ENCODE measurements around the gene ARID5B. TPM values are rescaled to one million over a fixed set of nuclear protein-coding genes. Genes with fewer than 3 reads are reported as not detected.

Gene ARID5B
- total and polyA plus RNA-seq, 5 donors from 2014 or later, result 58.1 to 169 (median 64.0) TPM

DNA sequence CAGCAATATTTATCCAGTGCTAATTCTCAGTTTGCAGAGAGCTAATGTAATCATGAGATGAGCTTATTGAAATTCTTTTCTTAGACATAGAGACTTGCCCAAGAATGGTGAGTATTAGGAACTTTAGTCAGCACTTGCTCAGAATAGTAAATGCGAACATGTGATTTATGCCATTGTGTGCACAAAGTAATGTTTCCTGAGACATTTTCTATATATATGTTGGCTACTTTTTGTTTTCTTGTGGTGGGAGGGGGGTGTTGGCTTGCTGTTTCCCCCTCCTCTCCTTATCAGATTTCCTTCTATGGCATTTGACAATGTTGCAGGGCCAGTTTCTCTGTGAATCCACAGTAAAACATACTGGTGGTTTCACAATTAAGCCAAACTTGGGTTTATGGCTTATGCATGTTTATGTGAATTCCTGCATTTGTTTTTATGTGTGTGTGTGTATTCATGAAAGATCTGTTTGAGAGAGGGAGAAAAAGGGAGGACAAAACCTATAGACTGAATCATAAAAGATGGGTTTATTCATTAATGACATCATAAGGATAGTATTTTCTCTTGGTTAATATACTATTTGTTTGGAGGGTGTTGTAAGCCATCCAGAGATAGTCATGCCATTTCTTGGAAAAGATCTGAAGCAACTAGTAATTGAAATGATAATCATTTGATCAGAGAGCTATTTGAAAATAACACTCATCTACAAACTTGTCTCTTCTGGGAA lies 36.3 kb downstream of the ARID5B start:
- no peaks in the 10 kb centered on the region for H3K27me3 ChIP-seq (ENCODE audit: control insufficient read depth, insufficient read depth, low read length)

DNA sequence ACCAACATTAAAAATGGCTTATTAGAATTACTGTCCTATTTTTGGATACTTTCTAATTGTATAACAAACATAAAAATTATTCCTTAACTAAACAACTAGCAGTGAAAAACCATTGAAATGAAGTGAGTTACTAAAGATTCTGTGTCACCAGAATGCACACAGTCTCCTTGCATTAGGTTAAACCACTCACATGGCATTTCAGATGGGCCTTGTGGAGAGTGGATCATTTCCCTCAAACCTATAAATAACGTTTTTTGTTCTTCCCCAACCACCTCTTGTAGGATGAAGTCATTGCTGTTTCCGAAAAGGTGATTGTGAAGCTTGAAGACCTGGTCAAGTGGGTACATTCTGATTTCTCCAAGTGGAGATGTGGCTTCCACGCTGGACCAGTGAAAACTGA lies 38.4 kb downstream of the ARID5B start:
- H3K27ac ChIP-seq (ENCODE audit: insufficient read depth, low read length, poor library complexity, severe bottlenecking), result peak overlapping the region; percentile 60
- no peaks in the 10 kb centered on the region for H3K27me3 Mint-ChIP-seq

More for the DNA sequence above, 36.3 kb downstream of the ARID5B start:
- Mint-ChIP-seq H3K36me3 (peaks cover 28% of the 10 kb centered on the region), H3K4me1 (peaks cover 63 to 93% (median 77%) of the 10 kb centered on the region in 4 donors), H3K4me3 (peak overlapping the region; percentile 2 to 53 (median 35)), H3K27me3 (no peaks in the 10 kb centered on the region), H3K9me3 (peaks cover 0 to 4% (median 0%) of the 10 kb centered on the region in 7 donors), H3K27ac (peak overlapping the region; percentile 67 to 95 (median 75))
- H3K4me1 ChIP-seq (ENCODE audit: control insufficient read depth, insufficient read depth, low read length, poor library complexity, severe bottlenecking), result peaks cover 66% of the 10 kb centered on the region
- H3K4me3 ChIP-seq (ENCODE audit: low read depth, low read length), result peak overlapping the region; percentile 60
- peaks cover 23% of the 10 kb centered on the region for H3K36me3 ChIP-seq (ENCODE audit: control insufficient read depth, insufficient read depth, low read length)
- DNase-seq (peak in 1 of 3 donors; percentile 46), ATAC-seq (ENCODE audit: low read depth in 2 of 2) (no peak)
- H3K27ac ChIP-seq (ENCODE audit: insufficient read depth, low read length, poor library complexity, severe bottlenecking), result peak overlapping the region; percentile 36
- H3K9me3 ChIP-seq (ENCODE audit: control insufficient read depth in 2 of 2, low read length in 2 of 2), result no peaks in the 10 kb centered on the region

DNA sequence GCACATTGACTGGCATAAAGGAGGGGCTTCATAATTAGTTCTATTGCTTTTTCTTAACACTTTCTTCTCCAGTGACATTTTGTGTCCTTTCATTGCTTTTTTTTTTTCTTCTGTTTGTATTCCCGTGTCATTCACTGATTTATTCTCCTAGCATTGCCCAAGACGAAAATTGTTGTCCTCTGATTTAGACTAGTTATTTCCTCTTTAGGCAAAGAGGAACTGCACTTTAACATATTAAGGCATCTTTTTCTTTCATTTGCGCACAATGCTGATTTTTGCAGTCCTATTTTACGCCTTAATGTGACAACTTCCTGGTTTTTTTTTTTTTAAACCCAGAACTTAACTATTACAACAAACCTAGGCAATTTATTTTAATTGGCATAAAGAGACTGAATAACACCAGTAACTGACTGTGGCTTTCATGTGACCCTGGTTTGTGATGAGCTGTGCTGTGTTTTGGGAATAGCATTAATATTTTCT lies 39.7 kb downstream of the ARID5B start:
- H3K27ac ChIP-seq (ENCODE audit: insufficient read depth, low read length, poor library complexity, severe bottlenecking), result peak overlapping the region; percentile 76
- peak overlapping the region; percentile 38 for H3K4me3 ChIP-seq (ENCODE audit: low read depth, low read length)
- H3K36me3 ChIP-seq (ENCODE audit: control insufficient read depth, insufficient read depth, low read length), result peaks cover 28% of the 10 kb centered on the region
- Mint-ChIP-seq H3K4me3 (peak overlapping the region; percentile 28 to 85 (median 68)), H3K9me3 (peaks cover 0 to 4% (median 0%) of the 10 kb centered on the region in 7 donors), H3K27ac (peak overlapping the region; percentile 29 to 94 (median 88)), H3K27me3 (no peaks in the 10 kb centered on the region), H3K36me3 (peaks cover 39% of the 10 kb centered on the region), H3K4me1 (peaks cover 60 to 85% (median 71%) of the 10 kb centered on the region in 4 donors)
- H3K4me1 ChIP-seq (ENCODE audit: control insufficient read depth, insufficient read depth, low read length, poor library complexity, severe bottlenecking), result peaks cover 67% of the 10 kb centered on the region
- H3K27me3 ChIP-seq (ENCODE audit: control insufficient read depth, insufficient read depth, low read length), result no peaks in the 10 kb centered on the region
- no peaks in the 10 kb centered on the region for H3K9me3 ChIP-seq (ENCODE audit: control insufficient read depth in 2 of 2, low read length in 2 of 2)
- DNase-seq (no peak), ATAC-seq (ENCODE audit: low read depth in 2 of 2) (no peak)

More for the DNA sequence above, 38.4 kb downstream of the ARID5B start:
- Mint-ChIP-seq H3K27ac (peak overlapping the region; percentile 18 to 75 (median 60)), H3K9me3 (peaks cover 0 to 4% (median 0%) of the 10 kb centered on the region in 7 donors), H3K4me1 (peaks cover 60 to 93% (median 76%) of the 10 kb centered on the region in 4 donors), H3K4me3 (peak overlapping the region in 3 of 4 donors; percentile 27 to 85 (median 53)), H3K36me3 (peaks cover 35% of the 10 kb centered on the region)
- peak overlapping the region; percentile 22 for H3K4me3 ChIP-seq (ENCODE audit: low read depth, low read length)
- H3K36me3 ChIP-seq (ENCODE audit: control insufficient read depth, insufficient read depth, low read length), result peaks cover 27% of the 10 kb centered on the region
- H3K27me3 ChIP-seq (ENCODE audit: control insufficient read depth, insufficient read depth, low read length), result no peaks in the 10 kb centered on the region
- H3K4me1 ChIP-seq (ENCODE audit: control insufficient read depth, insufficient read depth, low read length, poor library complexity, severe bottlenecking), result peaks cover 67% of the 10 kb centered on the region
- ATAC-seq (ENCODE audit: low read depth in 2 of 2) (no peak), DNase-seq (no peak)
- H3K9me3 ChIP-seq (ENCODE audit: control insufficient read depth in 2 of 2, low read length in 2 of 2), result no peaks in the 10 kb centered on the region

DNA sequence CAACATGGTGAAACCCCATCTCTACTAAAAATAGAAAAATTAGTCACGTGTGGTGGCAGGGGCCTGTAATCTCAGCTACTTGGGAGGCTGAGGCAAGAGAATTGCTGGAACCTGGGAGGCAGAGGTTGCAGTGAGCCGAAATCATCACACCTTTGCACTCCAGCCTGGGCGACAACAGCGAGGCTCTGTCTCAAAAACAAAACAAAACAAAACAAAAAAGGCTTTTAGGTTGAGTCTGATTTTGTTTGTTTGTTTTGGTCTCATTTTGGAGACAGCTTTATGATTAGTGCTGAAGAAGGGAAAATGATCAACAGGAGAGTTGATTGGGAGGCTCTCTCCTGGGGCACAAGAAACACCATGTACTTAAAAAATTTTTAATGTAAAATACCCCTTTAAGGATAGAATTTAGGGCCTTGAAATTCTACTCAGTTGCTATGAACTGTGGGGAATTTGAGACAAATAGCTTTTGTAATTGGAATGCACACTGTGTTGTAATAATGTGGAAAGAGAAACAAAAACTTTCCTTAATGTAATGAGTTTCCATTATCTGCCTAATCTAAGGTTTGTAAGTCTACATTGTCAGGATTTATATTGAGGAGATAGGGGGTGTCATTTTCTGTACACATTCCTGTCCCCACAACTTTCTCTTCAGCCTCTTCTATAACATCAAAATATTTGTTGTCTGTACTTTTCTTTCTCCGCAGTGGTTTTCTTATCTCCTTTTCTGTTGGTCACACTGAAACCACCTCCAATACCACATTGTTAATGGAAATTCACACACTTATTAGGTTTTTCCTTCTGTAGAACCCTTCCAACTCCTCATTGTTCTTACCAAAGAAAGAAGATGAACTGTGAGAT lies 41.3 kb downstream of the ARID5B start:
- peak overlapping the region; percentile 73 for H3K4me3 ChIP-seq (ENCODE audit: low read depth, low read length)
- no peaks in the 10 kb centered on the region for H3K27me3 ChIP-seq (ENCODE audit: control insufficient read depth, insufficient read depth, low read length)
- no peak for ATAC-seq (ENCODE audit: low read depth in 2 of 2)
- H3K9me3 ChIP-seq (ENCODE audit: control insufficient read depth in 2 of 2, low read length in 2 of 2), result no peaks in the 10 kb centered on the region
- Mint-ChIP-seq H3K27me3 (no peaks in the 10 kb centered on the region), H3K4me3 (peak overlapping the region; percentile 58 to 85 (median 78)), H3K4me1 (peaks cover 53 to 74% (median 63%) of the 10 kb centered on the region in 4 donors), H3K27ac (peak overlapping the region; percentile 88 to 95 (median 94)), H3K36me3 (peaks cover 46% of the 10 kb centered on the region), H3K9me3 (peaks cover 0 to 4% (median 0%) of the 10 kb centered on the region in 7 donors)
- H3K36me3 ChIP-seq (ENCODE audit: control insufficient read depth, insufficient read depth, low read length), result peaks cover 42% of the 10 kb centered on the region
- H3K27ac ChIP-seq (ENCODE audit: insufficient read depth, low read length, poor library complexity, severe bottlenecking), result peak overlapping the region; percentile 76
- no peak for DNase-seq
- H3K4me1 ChIP-seq (ENCODE audit: control insufficient read depth, insufficient read depth, low read length, poor library complexity, severe bottlenecking), result peaks cover 57% of the 10 kb centered on the region

DNA sequence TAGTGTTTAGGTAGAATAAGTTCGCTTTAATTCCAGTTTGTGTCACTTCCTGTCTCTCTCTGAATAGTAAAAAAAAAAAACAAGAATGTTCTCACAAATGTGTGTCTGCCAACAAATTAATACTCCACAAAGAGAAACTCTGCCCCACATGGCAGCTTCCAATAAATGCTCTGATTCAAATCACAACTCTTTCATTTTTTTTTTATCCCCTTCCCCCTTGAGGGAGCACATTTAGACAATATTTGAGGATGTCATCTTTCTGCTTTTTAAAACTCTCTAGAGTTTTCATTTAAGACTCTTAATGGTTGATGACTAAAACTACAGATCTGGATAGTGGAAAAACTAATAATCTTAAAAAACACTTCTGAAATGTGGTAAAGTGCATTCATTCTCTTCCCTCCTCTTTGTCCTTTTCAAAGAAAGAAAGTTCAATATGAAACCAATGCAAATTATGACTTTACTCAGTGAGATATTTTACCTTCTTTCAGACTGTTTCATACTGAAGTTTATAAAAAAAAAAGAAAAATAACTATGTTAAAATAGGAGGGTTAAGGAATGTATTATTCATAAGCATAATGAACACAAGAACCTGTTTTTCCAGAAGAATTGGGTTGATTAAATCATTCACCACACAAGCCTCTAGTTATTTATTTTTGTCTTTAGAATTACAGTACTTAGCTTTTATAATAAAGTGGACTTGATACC lies 42.3 kb downstream of the ARID5B start:
- peaks cover 0 to 4% (median 0%) of the 10 kb centered on the region in 7 donors for H3K9me3 Mint-ChIP-seq
- H3K27ac ChIP-seq (ENCODE audit: insufficient read depth, low read length, poor library complexity, severe bottlenecking), result peak overlapping the region; percentile 76
- no peaks in the 10 kb centered on the region for H3K9me3 ChIP-seq (ENCODE audit: control insufficient read depth in 2 of 2, low read length in 2 of 2)
- peaks cover 52% of the 10 kb centered on the region for H3K36me3 ChIP-seq (ENCODE audit: control insufficient read depth, insufficient read depth, low read length)
- H3K4me3 Mint-ChIP-seq, result peak overlapping the region; percentile 58 to 79 (median 78)
- peak overlapping the region; percentile 73 for H3K4me3 ChIP-seq (ENCODE audit: low read depth, low read length)
- peak overlapping the region; percentile 86 to 95 (median 94) for H3K27ac Mint-ChIP-seq
- H3K27me3 Mint-ChIP-seq, result no peaks in the 10 kb centered on the region
- no peaks in the 10 kb centered on the region for H3K27me3 ChIP-seq (ENCODE audit: control insufficient read depth, insufficient read depth, low read length)
- peaks cover 54% of the 10 kb centered on the region for H3K36me3 Mint-ChIP-seq
- ATAC-seq (ENCODE audit: low read depth in 2 of 2) (peak; percentile 28 to 56), DNase-seq (peak in 2 of 3 donors; percentile 50 to 63)
- peaks cover 43 to 64% (median 54%) of the 10 kb centered on the region in 4 donors for H3K4me1 Mint-ChIP-seq
- peaks cover 47% of the 10 kb centered on the region for H3K4me1 ChIP-seq (ENCODE audit: control insufficient read depth, insufficient read depth, low read length, poor library complexity, severe bottlenecking)

DNA sequence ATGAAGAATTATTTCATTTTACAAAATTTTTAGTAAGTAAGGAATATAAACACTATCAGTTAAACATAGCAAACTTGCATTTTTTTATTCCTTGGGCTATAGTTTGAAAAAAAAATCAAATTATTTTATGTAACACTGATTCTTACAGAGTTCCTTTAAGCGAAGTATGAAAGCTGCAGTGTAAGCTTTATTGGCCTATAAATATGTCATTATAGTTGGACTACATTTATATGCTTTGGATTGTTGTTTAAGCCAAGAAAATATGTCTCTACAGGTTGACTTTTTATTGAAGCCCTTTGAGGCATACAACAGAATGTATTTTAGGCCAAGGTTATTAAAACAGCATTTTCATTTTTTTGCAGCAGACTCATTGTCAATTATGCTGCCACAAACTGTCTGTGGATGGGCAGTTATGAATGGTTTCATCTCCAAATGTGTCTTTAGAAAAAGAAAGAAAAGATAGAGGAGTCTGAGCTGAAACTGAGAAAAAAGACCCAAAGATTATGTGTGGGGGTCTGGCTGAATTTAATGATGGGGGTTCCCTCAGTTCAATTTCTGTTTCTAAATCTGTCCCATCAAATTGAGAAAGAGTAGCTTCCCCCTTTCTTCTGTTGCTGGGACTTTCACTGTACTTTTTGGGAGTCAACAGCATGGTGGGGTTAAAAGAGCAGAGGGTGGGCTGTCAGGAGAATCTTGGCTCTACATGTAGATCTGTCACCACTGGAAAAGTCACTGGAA lies 43.1 kb downstream of the ARID5B start:
- Histone ChIP-seq H3K36me3 (ENCODE audit: control insufficient read depth, insufficient read depth, low read length) (peaks cover 58% of the 10 kb centered on the region), H3K9me3 (ENCODE audit: control insufficient read depth in 2 of 2, low read length in 2 of 2) (no peaks in the 10 kb centered on the region), H3K4me1 (ENCODE audit: control insufficient read depth, insufficient read depth, low read length, poor library complexity, severe bottlenecking) (peaks cover 39% of the 10 kb centered on the region), H3K27me3 (ENCODE audit: control insufficient read depth, insufficient read depth, low read length) (no peaks in the 10 kb centered on the region), H3K4me3 (ENCODE audit: low read depth, low read length) (no peak overlapping the region), H3K27ac (ENCODE audit: insufficient read depth, low read length, poor library complexity, severe bottlenecking) (peak overlapping the region; percentile 76)
- peak overlapping the region; percentile 74 to 84 (median 75) for H3K27ac Mint-ChIP-seq
- peak overlapping the region in 2 of 4 donors; percentile 17 to 47 for H3K4me3 Mint-ChIP-seq
- peaks cover 0 to 4% (median 0%) of the 10 kb centered on the region in 7 donors for H3K9me3 Mint-ChIP-seq
- H3K27me3 Mint-ChIP-seq, result no peaks in the 10 kb centered on the region
- peaks cover 35 to 58% (median 48%) of the 10 kb centered on the region in 4 donors for H3K4me1 Mint-ChIP-seq
- no peak for ATAC-seq (ENCODE audit: low read depth in 2 of 2)
- DNase-seq, result no peak
- peaks cover 54% of the 10 kb centered on the region for H3K36me3 Mint-ChIP-seq
